Activated CD8-positive, alpha-beta memory T cell treated with anti-CD3 and anti-CD28 coated beads, Interleukin-2, amount 50 U/mL, for 1 hour (primary cell): ENCODE results near the gene TMEM267.
"Not testable (repeated sequence)": the region's sequence is repeated elsewhere in the genome, so short reads cannot be mapped to it uniquely, and the experiment has no call there.

Experiments used
- DNase-seq: peaks from one replicate; pipeline ENCODE4 v3.0.0-alpha.2; 2020; ENCODE audit errors: extremely low read depth

Gene TMEM267

DNA sequence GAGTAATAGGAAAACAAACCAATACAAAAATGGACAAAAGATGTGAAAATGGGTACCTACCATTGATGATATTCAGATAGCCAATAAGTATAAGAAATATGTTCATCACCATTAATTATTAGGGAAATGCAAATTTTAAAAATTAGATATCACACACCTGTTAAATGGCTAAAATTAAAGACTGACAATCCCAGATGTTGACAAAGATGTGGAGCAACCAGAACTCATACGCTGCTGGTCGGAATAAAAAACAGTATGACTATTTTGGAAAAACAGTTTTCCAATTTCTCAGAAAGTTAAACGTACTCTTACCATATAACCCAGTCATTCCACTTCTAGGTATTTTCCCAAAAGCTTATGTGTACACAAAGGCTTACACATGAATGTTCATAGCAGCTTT, 27.1 kb downstream of the TMEM267 start:
- DNase-seq, result no peak

DNA sequence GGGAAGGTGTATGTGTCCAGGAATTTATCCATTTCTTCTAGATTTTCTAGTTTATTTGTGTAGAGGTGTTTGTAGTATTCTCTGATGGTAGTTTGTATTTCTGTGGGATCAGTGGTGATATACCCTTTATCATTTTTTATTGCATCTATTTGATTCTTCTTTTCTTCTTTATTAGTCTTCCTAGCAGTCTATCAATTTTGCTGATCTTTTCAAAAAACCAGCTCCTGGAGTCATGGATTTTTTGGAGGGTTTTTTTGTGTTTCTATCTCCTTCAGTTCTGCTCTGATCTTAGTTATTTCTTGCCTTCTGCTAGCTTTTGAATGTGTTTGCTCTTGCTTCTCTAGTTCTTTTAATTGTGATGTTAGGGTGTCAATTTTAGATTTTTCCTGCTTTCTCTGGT, 42.1 kb downstream of the TMEM267 start:
- not testable (repeated sequence) for DNase-seq

DNA sequence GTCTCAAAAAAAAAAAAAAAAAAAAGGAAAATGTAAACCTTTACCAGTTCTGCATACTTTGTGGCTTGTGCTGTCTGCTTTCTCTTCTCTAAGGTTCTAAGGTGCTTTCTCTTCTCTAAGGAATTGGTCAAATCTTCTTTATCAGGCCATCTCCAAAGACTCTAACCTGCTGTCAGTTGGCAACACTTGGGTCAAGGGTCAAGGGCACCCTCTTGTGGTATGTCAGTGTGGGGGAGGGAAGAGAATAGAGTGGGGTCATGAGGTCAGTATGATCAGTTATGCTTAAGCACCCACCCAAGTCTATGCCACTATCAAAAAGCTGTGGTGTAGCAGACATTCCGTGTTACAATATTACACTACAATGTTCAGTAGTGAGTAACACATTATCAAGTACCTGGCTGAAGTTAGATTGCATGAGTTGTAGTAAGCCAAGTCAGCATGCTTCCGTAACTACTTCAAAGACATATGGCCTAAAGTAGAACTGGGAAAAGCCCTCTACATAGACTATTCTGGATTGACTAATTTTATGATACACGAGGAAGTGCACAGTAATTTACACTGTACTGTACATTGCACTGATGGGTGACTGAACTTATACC, 46.5 kb downstream of the TMEM267 start:
- no peak for DNase-seq

DNA sequence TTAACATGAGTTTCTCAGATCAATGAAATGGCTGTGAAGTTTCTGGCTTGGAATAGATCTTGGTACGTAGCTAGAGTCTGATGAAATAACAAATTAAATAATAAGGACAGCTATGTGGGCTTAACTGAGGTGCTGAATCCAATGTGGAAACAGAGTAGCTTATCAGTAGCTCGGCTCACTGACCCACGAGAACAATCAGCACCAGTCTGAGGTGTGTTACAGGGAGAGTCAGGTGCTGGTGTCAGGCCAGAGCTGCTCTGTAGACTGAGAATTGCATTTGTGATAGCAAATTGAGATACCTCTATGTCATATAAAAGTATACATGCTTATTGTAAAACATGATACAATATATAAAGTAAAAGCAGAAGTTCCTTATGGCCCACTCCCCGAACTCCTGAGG, 50.3 kb downstream of the TMEM267 start:
- DNase-seq, result no peak

DNA sequence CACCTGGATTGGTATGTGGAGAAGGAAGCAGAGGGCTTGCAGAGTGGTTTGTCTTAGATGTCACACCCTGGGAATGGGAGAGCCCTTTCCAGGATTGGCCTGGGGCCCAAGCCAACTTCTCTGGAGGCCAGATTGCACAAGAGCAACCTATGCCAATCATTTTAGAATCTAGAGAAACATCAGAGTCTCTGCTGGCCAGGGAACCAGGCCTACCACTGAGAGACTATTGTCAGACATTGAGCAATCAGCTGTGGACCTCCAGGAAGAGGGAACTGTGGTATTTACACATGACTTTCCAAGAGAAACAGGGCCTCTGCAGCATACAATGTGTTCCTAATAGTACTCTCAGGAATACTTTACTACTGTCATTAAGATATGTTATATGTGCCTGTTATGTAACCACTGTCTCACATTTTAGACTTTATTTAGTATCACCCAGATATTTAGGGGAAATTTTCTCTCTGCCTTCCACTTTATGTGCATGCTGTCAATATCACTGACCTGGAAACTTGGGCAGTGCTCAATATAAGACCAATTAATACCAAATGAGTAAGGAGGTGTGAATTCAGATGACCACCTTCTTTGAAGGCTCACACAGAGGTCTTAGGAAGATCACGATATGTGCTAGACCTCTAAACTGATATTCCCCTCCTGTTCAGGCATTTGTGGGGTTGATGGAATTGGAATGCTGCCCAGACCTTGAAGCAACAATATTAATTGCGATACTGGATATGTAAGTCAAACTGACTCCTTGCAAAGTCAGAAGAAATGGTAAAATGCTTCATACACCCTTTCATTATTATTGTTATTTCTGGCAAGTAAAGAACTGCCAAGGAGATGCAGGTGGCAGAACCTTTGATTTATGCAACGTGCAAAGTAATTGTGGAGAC, 50.9 kb downstream of the TMEM267 start:
- DNase-seq, result no peak

DNA sequence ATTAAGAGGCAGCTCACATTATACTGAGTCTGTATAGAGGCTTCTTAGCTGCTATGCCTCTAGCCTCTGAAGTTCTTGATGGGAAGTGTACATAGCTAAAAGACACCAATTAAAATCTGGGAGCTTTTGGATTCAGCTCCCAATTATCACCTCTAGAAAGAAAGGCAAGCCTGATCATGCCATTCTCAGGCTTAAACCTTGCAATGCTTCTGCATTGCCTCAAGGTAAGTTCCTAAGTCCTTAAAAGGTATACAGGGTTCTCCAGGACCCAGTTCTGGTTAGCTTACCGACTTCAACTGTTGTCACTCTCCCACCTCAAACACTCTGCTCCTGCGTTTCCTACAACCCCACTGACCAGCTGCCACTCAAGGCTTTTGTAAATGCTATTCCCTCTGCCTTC, 54.0 kb downstream of the TMEM267 start:
- no peak for DNase-seq

DNA sequence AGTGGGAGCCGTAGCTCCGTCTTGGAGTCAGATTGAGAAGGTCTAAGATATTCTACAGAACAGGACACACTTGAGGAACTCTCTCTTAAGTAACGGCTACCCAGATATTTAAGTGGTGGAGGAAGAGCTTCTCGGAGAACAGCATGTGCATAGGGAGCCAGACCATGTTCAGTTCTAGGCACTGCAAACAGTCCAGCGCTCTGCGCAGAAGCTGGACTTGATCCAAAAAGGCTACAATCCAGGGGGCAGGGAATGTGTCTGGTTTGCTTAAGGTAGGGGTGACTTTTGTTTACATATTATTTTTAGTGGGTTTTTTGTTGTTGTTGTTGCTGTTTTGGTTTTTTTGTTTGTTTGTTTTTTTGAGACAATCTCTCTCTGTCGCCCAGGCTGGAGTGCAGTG, 54.6 kb downstream of the TMEM267 start:
- DNase-seq, result no peak

DNA sequence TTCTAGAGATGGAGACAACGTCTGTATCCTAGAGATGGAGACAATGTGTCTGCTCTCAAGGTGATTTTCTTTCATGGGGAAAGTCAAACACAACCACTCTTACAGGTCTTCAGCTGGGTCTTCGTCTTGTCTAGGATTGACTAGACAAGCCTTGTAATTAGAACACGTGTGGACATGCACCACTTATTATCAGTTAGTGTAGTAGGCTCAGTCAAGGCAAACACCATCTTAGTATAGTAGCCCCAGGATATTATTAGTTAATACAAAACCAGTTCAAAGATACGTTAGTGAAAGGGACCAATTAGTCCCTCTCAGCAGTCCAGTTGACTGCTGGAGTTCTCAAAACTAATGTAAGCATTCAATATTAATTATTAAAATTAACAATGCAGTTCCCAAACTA, 56.4 kb downstream of the TMEM267 start:
- DNase-seq, result no peak

DNA sequence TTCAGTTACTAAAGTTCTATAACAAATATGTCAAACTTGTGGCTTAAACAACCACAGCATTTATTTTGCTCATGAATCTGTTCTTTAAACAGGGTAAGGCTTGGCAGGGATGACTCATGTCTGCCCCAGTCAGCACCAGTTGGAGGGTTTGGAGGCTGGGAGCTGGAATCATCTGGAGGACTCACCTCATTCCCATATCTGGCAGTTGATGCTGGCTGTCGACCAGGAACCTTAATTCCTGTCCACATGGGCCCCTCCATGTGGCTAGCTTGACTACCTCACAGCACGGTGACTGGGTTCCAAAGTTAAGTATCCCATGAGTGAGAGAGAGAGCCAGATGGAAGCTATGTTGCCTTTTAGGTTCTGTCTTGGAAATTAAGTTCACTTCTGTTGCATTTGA, 57.7 kb downstream of the TMEM267 start:
- no peak for DNase-seq

DNA sequence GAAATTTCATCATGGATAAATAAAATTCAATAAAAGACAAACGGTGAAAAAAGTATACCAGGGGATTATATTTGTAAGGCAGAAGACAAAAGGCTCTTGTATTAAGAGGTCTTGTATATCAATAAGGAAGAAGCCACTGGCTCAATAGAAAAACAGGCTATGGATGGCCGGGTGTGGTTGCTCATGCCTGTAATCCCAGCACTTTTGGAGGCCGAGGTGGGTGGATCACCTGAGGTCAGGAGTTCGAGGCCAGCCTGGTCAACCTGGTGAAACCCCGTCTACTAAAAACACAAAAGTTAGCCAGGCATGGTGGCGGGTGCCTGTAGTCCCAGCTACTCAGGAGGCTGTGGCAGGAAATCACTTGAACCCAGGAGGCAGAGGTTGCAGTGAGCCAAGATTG, 60.6 kb downstream of the TMEM267 start:
- DNase-seq, result not testable (repeated sequence)

DNA sequence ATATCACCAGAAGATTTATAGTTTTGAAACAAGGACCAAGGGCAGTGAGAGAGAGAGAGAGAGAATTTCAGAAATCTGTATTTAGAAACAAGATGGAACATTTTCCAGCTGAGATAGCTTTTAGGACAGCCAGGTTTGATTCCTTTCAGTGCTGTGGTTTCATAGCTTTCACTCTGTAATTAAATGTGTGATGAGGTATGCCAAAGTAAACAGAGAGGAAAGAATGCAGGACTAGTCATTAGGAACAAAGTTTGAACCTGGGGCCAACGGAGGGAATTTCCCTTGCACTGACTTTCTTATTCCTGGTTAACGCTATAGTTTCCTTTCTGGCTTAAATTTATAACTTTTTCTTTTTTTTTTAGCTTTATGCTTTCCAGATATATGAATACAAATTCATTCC, 61.5 kb downstream of the TMEM267 start:
- no peak for DNase-seq

DNA sequence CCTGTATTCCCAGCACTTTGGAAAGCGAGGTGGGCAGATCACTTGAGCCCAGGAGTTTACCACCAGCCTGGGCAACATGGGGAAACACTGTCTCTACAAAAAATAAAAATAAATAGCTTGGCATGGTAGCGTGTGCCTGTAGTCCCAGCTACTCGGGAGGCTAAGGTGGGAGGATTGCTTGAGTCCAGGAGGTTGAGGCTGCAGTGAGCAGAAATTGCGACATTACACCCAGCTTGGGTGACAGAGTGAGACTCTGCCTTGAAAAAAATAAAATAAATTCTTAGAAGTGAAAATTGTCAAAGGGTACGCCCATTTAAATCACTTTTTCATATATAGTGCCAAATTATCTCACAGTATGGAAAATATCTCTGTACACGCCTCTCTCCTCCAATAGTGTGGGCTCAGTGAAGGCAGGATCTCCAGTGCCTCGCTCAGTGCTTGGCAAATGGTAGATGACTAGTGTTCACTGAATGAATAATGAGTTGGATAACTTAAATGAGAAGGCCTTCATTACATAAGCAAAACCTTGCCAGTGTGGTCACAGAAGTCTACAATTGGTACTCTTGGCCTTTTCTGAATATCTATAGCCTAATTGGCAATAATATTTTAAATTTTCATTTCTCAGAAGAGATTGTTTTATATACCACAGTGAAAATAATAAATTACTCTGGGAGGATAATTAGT, 62.1 kb downstream of the TMEM267 start:
- DNase-seq, result no peak

DNA sequence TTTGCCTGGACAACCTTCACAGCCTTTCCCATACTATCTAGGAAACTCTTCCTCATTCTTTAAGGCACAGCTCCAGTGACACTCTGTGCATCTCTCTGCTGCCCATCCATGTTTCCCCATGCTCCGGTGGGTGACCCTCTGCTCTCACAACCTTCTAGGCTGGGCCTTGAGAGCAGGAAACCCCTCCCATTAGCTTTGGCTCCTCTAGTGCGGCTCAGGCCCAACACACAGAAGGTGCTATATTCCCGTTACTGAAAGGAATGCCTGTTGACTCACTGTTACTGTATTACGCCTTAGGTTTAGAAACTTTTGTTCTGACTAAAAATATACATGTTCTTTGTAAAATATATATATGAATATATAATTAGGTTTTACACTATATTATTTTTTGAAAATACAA, 63.4 kb downstream of the TMEM267 start:
- DNase-seq, result no peak

DNA sequence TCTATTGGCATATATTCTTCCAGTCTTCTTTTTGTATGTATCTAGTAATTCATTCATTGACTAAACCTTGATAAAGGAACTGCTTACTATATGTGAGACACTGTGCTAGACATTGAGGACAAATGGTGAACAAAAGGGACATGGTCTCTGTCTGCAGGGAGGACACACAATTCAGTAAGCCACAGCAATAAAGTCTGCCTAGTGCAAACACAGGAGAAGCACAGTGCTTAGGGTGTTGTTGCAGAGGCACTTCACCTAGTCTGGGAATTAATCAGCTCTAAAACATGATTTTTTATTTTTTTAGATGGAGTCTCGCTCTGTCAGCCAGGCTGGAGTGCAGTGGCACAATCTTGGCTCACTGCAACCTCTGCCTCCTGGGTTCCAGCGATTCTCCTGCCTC, 65.1 kb downstream of the TMEM267 start:
- DNase-seq, result no peak

DNA sequence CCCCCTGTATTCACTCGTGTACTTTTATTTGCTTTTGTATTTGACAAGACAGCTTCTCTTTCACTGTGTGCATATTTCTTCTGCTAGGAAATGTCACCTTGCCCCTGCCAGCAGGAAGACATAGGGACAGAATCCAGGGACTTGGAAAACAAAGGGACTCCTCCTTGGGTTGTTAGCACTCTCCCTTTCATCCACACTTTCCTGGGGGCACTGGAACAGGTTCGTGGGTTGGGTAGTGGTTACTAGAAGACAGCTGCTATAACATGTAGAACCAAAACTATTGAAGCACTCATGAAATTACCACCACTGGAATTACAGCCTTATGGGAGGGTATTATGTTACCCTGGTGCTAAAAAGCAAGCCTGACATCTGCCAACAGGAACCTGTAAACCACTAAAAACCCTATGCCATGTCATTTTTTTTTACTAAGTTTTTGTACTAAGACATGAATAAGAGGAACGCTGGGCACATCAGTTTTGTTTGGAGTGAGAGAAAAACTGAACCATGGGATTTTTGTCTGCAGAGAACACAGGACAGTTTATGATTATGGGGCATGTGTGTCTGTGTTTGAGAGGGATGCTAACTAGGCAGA, 66.8 kb downstream of the TMEM267 start:
- DNase-seq, result no peak

DNA sequence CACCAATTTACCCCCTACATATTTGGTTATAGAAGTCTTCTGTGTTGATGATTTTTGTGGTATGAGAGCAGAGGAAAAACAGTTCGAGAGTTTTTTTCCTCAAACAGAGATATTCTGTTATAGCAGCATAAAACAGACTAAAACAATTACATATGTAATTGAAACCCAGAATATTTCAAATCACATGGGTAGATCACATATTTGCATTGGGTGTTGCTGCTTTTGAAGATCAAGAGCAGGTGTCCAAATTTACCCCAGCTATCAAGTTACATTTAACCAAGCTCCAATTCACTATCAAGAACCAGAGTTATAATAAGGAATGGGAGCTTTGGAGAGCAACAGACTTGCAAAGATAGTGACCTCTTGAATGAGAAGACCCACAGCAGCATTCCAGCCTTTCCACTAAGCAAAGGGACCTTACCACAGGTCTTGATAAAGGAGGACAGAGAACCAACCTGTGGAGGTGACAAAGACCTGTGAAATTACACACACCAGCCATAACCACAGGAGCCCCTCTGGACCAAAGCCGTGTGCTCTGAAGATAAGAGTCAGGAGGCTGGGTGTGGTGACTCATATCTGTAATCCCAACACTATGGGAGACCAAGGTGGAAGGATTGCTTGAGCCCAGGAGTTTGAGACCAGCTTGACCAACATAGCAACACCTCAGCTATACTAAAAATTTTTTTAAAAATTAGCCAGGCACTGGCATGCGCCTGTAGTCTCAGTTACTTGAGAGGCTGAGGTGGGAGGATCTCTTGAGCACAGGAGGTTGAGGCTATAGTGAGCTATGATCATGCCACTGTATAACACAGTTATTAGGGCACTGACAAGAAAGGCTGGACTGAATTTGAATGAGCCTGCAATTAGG, 67.5 kb downstream of the TMEM267 start:
- DNase-seq, result no peak

DNA sequence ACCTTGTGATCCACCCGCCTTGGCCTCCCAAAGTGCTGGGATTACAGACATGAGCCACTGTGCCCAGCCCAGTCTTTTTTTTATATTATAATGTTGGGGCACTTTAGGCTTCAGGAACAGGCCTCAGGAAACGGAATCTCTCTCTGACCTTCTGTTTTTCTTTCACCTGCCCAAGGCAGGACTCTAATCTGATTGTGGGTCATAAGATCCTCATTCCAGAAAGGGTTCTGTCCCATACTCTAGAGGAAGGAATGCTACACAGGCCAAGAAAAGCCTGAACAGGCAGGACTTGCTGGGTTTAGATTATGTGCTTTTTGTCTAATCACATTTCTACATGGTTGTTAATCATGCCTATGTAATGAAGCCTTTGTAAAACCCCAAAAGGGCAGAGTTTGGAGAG, 69.7 kb downstream of the TMEM267 start:
- no peak for DNase-seq

DNA sequence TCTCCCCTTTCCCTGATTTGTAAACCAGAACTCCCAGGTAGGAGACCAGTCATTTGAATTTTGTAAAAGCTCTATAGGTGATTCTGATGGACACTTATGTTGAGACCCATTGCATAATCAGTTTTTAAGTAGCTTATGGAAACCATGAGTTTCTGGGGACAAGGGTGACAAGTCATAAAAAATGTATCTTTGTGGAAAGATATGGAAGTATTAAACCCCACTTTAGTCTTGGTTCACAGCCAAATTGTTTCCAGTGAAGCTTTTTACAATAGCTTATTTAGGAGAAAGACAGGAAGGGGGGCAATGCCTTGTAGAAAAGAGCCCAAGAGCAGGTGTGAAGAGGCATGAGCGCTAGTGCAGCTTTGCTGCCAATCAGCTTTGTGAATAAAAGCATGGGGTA, 71.0 kb downstream of the TMEM267 start:
- no peak for DNase-seq

DNA sequence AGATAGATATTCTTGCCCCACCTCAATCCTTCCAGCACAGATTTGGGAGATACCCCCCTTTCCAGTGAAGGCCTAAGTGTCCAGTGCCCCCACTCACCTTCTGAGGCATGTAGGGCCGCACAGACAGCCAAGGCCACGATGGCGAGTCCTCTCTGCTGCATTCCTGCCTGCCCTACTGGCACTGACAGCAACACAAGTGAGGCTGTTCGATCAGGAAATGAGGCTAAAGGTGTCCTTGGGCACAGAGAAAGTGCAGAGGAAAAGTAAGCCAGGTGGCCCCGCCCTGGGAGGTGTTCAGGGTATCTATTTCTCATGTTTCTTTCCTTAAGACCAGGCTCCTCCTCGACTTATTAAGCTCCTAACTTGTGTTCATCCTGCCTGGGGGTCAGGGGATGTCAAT, 71.5 kb downstream of the TMEM267 start, which contains the start of gene CCL28:
Gene CCL28 (minus strand): TSS at position 236 of the 400 bp plus-strand sequence. CDS start 75 bp downstream, at position 161.
- DNase-seq, result no peak

DNA sequence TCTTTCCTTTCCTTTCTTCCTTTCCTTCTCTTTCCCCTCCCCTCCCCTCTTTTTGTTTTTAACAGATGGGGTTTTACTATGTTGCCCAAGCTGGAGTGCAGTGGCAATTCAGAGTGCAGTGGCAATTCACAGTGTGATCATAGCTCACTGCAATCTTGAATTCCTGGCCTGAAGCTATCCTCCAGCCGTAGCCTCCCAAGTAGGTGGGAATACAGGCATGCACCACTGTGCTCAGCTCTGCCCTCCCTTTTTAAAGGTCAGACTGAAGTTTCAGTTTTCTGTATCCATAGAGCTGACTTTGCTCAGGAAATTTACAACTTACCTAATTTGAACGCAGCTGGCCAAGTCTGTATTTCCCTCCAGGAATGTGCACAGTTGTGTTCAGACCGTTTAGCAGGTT, 72.2 kb downstream of the TMEM267 start:
- no peak for DNase-seq

DNA sequence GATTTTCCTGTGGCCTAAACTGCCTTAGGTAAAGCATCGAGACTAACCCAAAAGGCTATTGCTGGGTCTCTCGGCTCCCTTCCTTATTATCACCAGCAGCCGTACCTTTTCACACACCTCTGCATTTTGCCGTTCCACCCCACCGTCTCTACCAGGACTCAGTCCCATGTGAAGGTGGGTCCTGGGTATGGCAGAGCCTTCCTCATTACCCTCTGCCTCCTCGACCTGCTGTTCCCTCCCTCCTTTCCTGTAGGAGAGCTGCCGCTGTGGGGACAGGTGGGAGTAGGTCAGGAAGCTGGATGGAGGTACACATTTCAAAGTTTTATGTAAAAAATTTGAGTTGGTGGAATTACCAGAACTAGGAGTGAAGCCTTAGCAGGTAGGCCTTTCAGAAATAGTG, 73.3 kb downstream of the TMEM267 start:
- DNase-seq, result no peak
